Gastroesophageal sphincter (tissue), 4 donors: ENCODE data around the gene SLC9A8. TPM values are rescaled to one million over a fixed set of nuclear protein-coding genes. Genes with fewer than 3 reads are reported as not detected.
"Not testable (repeated sequence)": the region's sequence is repeated elsewhere in the genome, so short reads cannot be mapped to it uniquely, and the experiment has no call there.

ENCODE experiments used
- ATAC-seq: fragments of 150-250 bp; one replicate; pipeline ENCODE4 v1.9.1; 2016; ENCODE audit warnings: mild to moderate bottlenecking, moderate library complexity
- H3K27ac ChIP-seq, 4 donors: fragments of 200-600 bp; sonication (generic) in 3 of 4; 1 replicate in 3 of 4; 2 replicates in 1 of 4; pipeline ENCODE4 v1.5.1; 2016 to 2019
- H3K27me3 ChIP-seq: fragments of 200-600 bp; sonication (generic); one replicate; pipeline ENCODE4 v1.5.1; 2019
- H3K36me3 ChIP-seq, 2 donors: fragments of 200-600 bp; sonication (generic); one replicate each; pipeline ENCODE4 v1.5.1; 2019; ENCODE audit warnings: control low read depth in 1 of 2
- H3K4me1 ChIP-seq, 3 donors: fragments of 200-600 bp; sonication (generic); 1 replicate in 2 of 3; 2 replicates in 1 of 3; pipeline ENCODE4 v1.5.1; 2016 to 2019; ENCODE audit warnings: control low read depth in 2 of 3
- H3K4me3 ChIP-seq, 2 donors: fragments of 200-600 bp; sonication (generic); one replicate each; pipeline ENCODE4 v1.5.1; 2019; ENCODE audit warnings: mild to moderate bottlenecking in 1 of 2, moderate library complexity in 1 of 2
- H3K9me3 ChIP-seq, 3 donors: fragments of 200-600 bp; sonication (generic); one replicate each; pipeline ENCODE4 v1.5.1; 2017 to 2019; ENCODE audit warnings: control low read depth in 2 of 3
- EP300 ChIP-seq: sonication (generic); formaldehyde crosslinking; IDR thresholded peaks from one replicate; pipeline ENCODE4 v1.6.1; 2017; ENCODE audit warnings: antibody characterized with exemption, mild to moderate bottlenecking
- POLR2A ChIP-seq, 2 donors: fragments of 450-650 bp; IDR thresholded peaks; one replicate each; pipeline ENCODE4 v1.6.1; 2017; ENCODE audit warnings: antibody characterized with exemption in 2 of 2, mild to moderate bottlenecking in 2 of 2, moderate library complexity in 1 of 2
- POLR2AphosphoS5 ChIP-seq: sonication (generic); formaldehyde crosslinking; IDR thresholded peaks from one replicate; pipeline ENCODE4 v1.6.1; 2017; ENCODE audit warnings: antibody characterized with exemption
- WGBS, 2 donors: methylation state at CpG; one replicate each; pipeline ENCODE4 v1.1.5; 2018; ENCODE audit warnings: low coverage in 1 of 2; 5-methylcytosine and 5-hydroxymethylcytosine counted together
- total RNA-seq, 4 donors: library from RNA; depleted of rRNA; stranded (reverse); fragments of >200 nt; gene quantifications; one replicate each; pipeline ENCODE4 v1.1.0, GENCODE V29; 2016
- TF ChIP-seq, protein P1 (sequence below), 4 experiments: fragments of 200-600 bp in 2 of 4; fragments of 450-650 bp in 2 of 4; sonication (generic) in 1 of 4; IDR thresholded peaks; one replicate each; pipeline ENCODE4 v1.5.1; 2017 to 2019; ENCODE audit warnings: antibody characterized with exemption in 4 of 4, mild to moderate bottlenecking in 2 of 4, moderate library complexity in 2 of 4

The SLC9A8 gene
- total RNA-seq, 4 donors from 2014 or later: 4.7 to 9.3 (median 7.5) TPM

DNA sequence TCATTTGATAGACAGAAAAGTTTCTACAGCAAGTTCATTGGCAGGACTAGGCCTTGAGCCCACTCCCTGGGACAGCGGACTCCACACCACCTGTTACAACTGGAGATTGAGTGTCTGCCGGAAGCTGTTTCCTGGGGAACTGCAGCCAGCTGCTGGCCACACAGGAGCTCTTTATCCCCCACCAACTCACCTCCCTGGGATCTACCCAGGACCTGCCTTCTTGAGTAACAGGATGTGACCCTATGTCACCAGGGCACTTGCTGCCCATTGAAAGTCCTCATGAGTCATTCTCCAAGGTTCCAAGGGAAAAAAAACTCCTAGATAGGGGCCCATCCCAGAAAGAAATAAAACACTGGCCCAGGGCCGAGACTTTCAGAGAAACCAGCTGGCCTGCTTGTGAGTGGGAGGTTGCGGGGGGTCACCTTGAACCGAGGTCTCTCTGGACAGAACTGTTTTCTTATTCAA lies 37.4 kb upstream of the SLC9A8 start:
- Histone ChIP-seq H3K36me3 (no peaks in the 10 kb centered on the region), H3K4me1 (peaks cover 0 to 21% (median 6%) of the 10 kb centered on the region in 3 donors), H3K9me3 (no peaks in the 10 kb centered on the region), H3K27me3 (no peaks in the 10 kb centered on the region), H3K4me3 (no peak overlapping the region), H3K27ac (peak overlapping the region in 3 of 4 donors; percentile 17 to 42 (median 40))
- ATAC-seq: peak; percentile 74
- 39 to 46% methylated on average over 3 to 4 of the region's 5 CpGs for WGBS, 2 donors
- TF ChIP-seq POLR2AphosphoS5 (peak; percentile 71), EP300 (no peak)

DNA sequence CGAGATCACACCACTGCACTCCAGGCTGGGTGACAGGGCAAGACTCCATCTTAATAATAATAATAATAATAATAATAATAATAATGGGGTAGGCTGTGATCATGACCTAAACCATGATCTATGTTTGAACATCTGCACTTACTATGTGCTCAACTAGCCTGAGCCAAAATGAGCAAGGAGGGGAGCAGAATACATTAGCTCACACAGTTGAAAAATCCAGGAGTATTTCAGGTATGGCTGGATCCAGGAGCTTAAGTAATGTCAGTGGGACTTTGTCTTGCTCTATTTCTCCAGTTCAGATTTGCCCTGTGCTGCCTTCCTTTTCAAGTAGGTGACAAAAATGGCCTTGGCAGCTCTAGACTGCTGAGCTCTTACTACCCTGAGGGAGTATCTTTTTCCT lies 32.7 kb upstream of the SLC9A8 start:
- Histone ChIP-seq H3K4me3 (no peak overlapping the region), H3K36me3 (no peaks in the 10 kb centered on the region), H3K4me1 (peaks cover 0 to 18% (median 6%) of the 10 kb centered on the region in 3 donors), H3K27ac (no peak overlapping the region), H3K9me3 (no peaks in the 10 kb centered on the region), H3K27me3 (no peaks in the 10 kb centered on the region)
- ATAC-seq: no peak
- TF ChIP-seq, protein P1, sequence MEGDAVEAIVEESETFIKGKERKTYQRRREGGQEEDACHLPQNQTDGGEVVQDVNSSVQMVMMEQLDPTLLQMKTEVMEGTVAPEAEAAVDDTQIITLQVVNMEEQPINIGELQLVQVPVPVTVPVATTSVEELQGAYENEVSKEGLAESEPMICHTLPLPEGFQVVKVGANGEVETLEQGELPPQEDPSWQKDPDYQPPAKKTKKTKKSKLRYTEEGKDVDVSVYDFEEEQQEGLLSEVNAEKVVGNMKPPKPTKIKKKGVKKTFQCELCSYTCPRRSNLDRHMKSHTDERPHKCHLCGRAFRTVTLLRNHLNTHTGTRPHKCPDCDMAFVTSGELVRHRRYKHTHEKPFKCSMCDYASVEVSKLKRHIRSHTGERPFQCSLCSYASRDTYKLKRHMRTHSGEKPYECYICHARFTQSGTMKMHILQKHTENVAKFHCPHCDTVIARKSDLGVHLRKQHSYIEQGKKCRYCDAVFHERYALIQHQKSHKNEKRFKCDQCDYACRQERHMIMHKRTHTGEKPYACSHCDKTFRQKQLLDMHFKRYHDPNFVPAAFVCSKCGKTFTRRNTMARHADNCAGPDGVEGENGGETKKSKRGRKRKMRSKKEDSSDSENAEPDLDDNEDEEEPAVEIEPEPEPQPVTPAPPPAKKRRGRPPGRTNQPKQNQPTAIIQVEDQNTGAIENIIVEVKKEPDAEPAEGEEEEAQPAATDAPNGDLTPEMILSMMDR (IDR thresholded peaks at IDR 0.05): no peak
- TF ChIP-seq POLR2A (IDR thresholded peaks at IDR 0.05) (no peak), EP300 (no peak), POLR2AphosphoS5 (no peak)
- WGBS, 2 donors: 67% methylated on average over 1 of the region's 1 CpG; no CpG with 5 or more reads in 1 of the 2 donors

DNA sequence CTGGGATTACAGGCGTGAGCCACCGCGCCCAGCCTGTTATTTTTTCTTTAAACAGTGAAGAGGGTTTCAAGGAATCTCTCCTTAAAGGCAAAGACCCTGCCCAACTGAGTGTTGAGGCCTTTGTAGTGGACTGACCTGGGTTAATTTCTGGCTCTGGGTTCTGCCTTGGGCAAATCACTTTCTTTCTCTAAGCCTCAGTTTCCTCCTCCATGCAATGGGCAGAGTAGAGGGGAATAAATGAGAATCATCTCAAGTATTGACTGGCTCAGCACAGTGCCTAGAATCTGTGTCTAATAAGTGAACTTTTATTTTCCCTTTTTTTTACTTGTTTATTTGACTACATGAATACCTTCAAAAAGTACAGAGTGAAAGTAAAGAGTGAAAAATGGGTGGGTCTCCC lies 31.0 kb upstream of the SLC9A8 start:
- TF ChIP-seq POLR2A (IDR thresholded peaks at IDR 0.05) (no peak), EP300 (no peak), POLR2AphosphoS5 (no peak)
- TF ChIP-seq, protein P1 (IDR thresholded peaks at IDR 0.05): no peak
- Histone ChIP-seq H3K27me3 (no peaks in the 10 kb centered on the region), H3K27ac (no peak overlapping the region), H3K4me3 (no peak overlapping the region), H3K36me3 (no peaks in the 10 kb centered on the region), H3K4me1 (peaks cover 0 to 1% (median 0%) of the 10 kb centered on the region in 3 donors), H3K9me3 (no peaks in the 10 kb centered on the region)
- WGBS, 2 donors: no CpG with 5 or more reads among the region's 3 CpGs
- no peak for ATAC-seq

DNA sequence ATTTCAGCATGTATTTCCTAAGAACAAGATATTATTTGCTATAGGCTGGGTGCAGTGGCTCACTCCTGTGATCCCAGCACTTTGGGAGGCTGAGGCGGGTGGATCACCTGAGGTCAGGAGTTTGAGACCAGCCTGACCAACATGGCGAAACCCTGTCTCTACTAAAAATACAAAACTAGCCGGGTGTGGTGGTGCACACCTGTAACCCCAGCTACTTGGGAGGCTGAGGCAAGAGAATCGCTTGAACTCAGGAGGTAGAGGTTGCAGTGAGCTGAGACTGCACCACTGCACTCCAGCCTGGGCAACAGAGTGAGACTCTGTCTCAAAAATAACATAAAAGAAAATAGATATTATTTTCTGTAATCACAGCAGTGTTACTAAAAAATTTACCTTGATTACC lies 30.2 kb upstream of the SLC9A8 start:
- not testable (repeated sequence) for H3K36me3 ChIP-seq, H3K4me1 ChIP-seq, H3K27ac ChIP-seq, ATAC-seq, H3K9me3 ChIP-seq, H3K27me3 ChIP-seq, H3K4me3 ChIP-seq
- WGBS, 2 donors: 100% methylated on average over 1 to 2 of the region's 4 CpGs

DNA sequence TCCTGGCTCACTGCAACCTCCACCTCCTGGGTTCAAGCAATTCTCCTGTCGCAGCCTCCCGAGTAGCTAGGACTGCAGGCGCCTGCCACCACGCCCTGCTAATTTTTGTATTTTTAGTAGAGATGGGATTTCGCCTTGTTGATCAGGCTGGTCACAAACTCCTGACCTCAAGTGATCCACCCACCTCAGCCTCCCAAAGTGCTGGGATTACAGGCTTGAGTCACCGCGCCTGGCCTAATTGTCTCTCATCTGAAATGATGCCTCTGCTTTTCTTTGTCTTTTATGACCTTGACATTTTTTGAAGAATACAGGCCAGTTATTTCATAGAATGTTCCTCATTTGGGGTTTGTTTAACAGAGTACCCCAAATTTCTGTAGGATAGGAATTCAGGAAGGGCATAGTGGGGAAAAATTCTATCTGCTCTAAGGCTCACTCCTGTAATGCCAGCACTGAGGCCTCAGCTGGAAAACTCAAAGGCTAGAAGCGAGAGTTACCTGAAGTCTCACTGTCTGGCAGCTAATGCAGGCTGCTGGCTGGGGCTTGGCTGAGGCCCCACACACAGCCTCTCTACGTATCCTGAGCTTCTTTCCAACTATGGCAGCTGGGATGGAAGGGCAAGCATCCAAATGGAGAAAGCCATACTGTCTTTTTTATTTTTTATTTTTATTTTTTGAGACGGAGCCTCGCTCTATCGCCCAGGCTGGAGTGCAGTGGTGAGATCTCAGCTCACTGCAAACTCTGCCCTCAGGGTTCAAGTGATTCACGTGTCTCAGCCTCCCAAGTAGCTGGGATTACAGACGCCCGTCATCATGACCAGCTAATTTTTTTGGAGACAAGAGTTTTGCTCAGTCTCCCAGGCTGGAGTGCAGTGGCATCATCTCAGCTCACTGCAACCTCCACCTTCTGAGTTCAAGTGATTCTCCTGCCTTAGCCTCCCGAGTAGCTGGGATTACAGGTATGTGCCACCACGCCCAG lies 29.3 kb upstream of the SLC9A8 start:
- H3K36me3 ChIP-seq, H3K4me1 ChIP-seq, H3K27me3 ChIP-seq, ATAC-seq, H3K4me3 ChIP-seq, H3K27ac ChIP-seq, H3K9me3 ChIP-seq: not testable (repeated sequence)
- 83 to 84% methylated on average over 6 to 14 of the region's 17 CpGs for WGBS, 2 donors

DNA sequence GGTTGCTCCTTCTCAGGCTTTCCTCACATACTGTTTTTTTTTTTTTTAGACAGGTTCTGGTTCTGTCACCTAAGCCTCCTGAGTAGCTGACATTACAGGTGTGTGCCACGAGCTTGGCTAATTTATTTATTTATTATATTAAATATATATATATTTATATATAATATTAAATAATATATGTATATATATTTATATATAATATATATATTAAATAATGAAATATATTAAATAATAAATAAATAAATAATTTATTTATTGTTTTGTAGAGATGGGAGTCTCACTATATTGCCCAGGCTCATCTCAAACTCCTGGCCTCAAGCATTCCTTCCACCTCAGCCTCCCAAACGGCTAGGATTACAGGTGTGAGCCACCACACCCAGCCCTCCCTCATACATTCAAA lies 28.3 kb upstream of the SLC9A8 start:
- no peaks in the 10 kb centered on the region for H3K9me3 ChIP-seq
- no peak for ATAC-seq

More for the DNA sequence above, 28.3 kb upstream of the SLC9A8 start:
- Histone ChIP-seq H3K4me1 (no peaks in the 10 kb centered on the region), H3K4me3 (no peak overlapping the region), H3K27ac (no peak overlapping the region), H3K27me3 (no peaks in the 10 kb centered on the region), H3K36me3 (no peaks in the 10 kb centered on the region)
- 43 to 54% methylated on average over 2 of the region's 2 CpGs for WGBS, 2 donors
- TF ChIP-seq POLR2AphosphoS5: no peak
- TF ChIP-seq POLR2A (IDR thresholded peaks at IDR 0.05): no peak
- TF ChIP-seq EP300: no peak
- TF ChIP-seq, protein P1 (IDR thresholded peaks at IDR 0.05): no peak
